WERI-Rb-1 (cell line): ENCODE data around the gene ARHGEF3.
"Not testable (repeated sequence)": the region's sequence is repeated elsewhere in the genome, so short reads cannot be mapped to it uniquely, and the experiment has no call there.

Experiments used
- DNase-seq: peaks from one replicate; pipeline ENCODE4 v3.0.0-alpha.2; 2020
- H3K27ac ChIP-seq: fragments of 250-450 bp; sonication (Bioruptor Pico); 2 replicates; pipeline ENCODE4 v1.5.1; 2020; ENCODE audit warnings: mild to moderate bottlenecking, moderate library complexity
- H3K27me3 ChIP-seq: fragments of 250-450 bp; sonication (Bioruptor Pico); 2 replicates; pipeline ENCODE4 v1.5.1; 2021; ENCODE audit warnings: mild to moderate bottlenecking, low read depth, moderate library complexity; ENCODE audit not compliant: insufficient read depth, severe bottlenecking
- H3K36me3 ChIP-seq: fragments of 250-450 bp; sonication (Bioruptor Pico); 2 replicates; pipeline ENCODE4 v1.5.1; 2020; ENCODE audit warnings: mild to moderate bottlenecking, moderate library complexity
- H3K4me3 ChIP-seq: 2 replicates; pipeline ENCODE4 v1.5.1; 2011; ENCODE audit warnings: low read depth, mild to moderate bottlenecking, control low read depth, low read length
- H3K9me3 ChIP-seq: fragments of 250-450 bp; sonication (Bioruptor Pico); 2 replicates; pipeline ENCODE4 v1.5.1; 2021; ENCODE audit warnings: mild to moderate bottlenecking, moderate library complexity; ENCODE audit not compliant: severe bottlenecking
- TF ChIP-seq, protein P1 (sequence below): IDR thresholded peaks from 2 replicates; pipeline ENCODE4 v1.5.1; 2011; ENCODE audit warnings: low read depth, mild to moderate bottlenecking, control low read depth, inconsistent platforms, low read length

The ARHGEF3 gene

DNA sequence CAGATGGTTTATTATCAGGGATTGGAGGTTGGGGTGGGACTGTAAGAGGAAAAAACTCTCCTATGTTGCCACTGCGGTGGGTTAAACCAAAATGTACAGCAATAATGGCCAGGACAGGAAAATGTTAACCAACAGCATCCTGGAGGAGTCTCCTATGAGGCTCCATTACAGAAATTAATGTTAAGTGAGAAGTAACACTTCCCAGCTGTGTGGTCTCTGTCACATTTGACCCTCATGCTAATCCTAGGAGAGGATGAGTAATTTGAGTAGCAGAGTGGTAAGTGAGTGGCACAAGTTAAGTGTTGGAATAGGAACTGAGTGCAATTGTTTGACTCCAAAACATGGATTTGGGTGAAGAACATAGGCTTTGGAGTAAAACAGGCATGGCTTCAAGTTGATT is 39.0 kb downstream of the ARHGEF3 start:
- no peaks in the 10 kb centered on the region for H3K27me3 ChIP-seq
- TF ChIP-seq, protein P1, sequence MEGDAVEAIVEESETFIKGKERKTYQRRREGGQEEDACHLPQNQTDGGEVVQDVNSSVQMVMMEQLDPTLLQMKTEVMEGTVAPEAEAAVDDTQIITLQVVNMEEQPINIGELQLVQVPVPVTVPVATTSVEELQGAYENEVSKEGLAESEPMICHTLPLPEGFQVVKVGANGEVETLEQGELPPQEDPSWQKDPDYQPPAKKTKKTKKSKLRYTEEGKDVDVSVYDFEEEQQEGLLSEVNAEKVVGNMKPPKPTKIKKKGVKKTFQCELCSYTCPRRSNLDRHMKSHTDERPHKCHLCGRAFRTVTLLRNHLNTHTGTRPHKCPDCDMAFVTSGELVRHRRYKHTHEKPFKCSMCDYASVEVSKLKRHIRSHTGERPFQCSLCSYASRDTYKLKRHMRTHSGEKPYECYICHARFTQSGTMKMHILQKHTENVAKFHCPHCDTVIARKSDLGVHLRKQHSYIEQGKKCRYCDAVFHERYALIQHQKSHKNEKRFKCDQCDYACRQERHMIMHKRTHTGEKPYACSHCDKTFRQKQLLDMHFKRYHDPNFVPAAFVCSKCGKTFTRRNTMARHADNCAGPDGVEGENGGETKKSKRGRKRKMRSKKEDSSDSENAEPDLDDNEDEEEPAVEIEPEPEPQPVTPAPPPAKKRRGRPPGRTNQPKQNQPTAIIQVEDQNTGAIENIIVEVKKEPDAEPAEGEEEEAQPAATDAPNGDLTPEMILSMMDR, result no peak
- no peak overlapping the region for H3K27ac ChIP-seq
- no peaks in the 10 kb centered on the region for H3K36me3 ChIP-seq
- H3K9me3 ChIP-seq, result no peaks in the 10 kb centered on the region
- DNase-seq, result no peak
- H3K4me3 ChIP-seq, result no peak overlapping the region

DNA sequence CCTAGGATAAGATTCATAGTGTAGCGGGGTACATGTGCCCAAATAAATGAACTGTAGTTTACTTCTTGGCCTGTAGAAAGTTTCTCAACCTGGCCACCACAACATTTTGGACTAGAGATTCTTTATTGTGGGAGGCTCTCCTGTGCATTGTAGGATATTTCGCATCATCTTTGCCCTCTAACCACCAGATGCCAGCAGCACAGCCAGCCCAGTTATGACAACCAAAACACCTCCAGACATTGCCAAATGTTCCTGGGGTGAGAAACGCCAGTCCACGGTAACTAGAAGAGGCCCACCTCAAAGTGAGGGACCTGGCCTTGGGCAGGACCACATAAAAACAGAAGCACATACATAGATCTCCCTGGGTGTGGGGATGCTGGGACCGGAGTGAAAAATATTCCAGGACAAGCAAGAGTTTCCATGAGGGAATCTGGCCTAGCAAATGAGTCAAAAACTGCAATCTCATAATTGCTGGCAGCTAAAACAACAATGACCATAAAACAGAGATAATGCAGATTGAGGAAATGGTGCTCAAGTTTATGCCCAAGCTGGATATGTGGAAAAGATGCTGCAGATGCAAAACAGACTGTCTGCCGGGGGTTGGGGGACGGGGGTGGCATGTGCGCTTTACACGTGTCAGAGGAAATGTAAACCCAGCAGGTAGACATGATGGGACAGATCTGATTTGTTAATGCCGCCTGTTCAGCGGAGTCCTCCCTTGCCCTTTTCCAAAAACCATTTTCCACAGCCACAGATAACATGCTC is 39.7 kb downstream of the ARHGEF3 start:
- DNase-seq, result no peak
- H3K36me3 ChIP-seq, result no peaks in the 10 kb centered on the region
- no peaks in the 10 kb centered on the region for H3K27me3 ChIP-seq
- no peak overlapping the region for H3K4me3 ChIP-seq
- TF ChIP-seq, protein P1, result no peak
- H3K9me3 ChIP-seq, result no peaks in the 10 kb centered on the region
- no peak overlapping the region for H3K27ac ChIP-seq

DNA sequence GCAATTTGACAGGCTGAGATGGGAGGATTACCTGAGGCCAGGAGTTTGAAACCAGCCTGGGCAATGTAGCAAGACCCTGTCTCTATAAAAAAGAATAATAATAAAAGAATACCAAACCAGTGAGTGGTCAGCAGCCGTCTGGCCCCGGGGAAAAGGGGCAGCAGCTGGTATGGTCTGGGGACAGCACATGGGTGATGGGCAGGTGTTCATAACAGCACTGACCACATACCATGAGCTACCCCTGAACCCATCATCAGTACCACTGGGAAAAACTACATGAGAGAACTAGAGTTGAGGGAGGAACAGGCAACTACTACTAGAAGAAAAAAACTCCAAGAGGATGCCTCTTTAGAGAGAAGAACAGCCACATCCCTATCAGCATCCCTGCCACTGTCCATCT is 40.7 kb downstream of the ARHGEF3 start:
- no peaks in the 10 kb centered on the region for H3K9me3 ChIP-seq
- no peaks in the 10 kb centered on the region for H3K36me3 ChIP-seq
- TF ChIP-seq, protein P1, result no peak
- H3K27ac ChIP-seq, result no peak overlapping the region
- no peak overlapping the region for H3K4me3 ChIP-seq
- no peaks in the 10 kb centered on the region for H3K27me3 ChIP-seq
- no peak for DNase-seq

DNA sequence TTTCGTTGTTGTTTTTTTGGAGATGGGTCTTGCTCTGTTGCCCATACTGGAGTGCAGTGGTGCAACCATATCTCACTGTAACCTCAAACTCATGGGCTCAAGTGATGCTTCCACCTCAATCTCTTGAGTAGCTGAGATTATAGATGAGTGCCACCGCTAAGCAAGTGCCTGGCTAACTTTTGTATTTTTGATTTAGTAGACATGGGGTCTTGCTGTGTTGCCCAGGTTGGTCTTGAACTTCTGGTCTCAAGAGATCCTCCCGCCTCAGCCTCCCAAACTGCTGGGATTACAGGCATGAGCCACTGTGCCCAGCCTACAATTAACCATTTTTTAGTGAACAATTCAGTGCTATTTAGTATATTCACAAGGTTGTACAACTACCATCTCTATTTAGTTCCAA is 42.2 kb downstream of the ARHGEF3 start:
- Histone ChIP-seq H3K9me3 (no peaks in the 10 kb centered on the region), H3K4me3 (no peak overlapping the region), H3K27me3 (no peaks in the 10 kb centered on the region), H3K27ac (no peak overlapping the region), H3K36me3 (no peaks in the 10 kb centered on the region)
- no peak for DNase-seq
- TF ChIP-seq, protein P1, result no peak

DNA sequence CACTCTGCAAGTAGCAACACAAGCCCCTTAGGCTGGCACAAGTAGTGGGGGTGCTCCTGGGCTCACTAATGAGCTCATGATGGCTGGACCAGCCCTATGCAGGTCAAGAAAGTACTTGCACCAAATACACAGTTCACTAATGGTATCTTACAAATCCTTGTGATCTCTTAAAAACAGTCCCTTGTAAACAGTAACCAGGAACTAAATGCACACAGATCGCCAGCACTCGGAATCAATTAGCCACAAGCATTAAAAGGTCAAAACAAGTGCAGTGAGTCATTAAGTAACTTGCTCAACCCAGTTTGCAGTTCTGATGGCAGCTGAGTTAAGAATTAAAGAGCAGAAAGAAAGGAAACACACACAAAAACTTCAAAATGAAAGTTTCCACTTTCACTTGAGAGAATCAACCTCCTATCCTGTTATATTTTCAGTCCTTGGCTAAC is 43.2 kb downstream of the ARHGEF3 start:
- Histone ChIP-seq H3K27me3 (no peaks in the 10 kb centered on the region), H3K27ac (no peak overlapping the region), H3K4me3 (no peak overlapping the region), H3K9me3 (no peaks in the 10 kb centered on the region), H3K36me3 (no peaks in the 10 kb centered on the region)
- no peak for DNase-seq
- TF ChIP-seq, protein P1, result no peak

DNA sequence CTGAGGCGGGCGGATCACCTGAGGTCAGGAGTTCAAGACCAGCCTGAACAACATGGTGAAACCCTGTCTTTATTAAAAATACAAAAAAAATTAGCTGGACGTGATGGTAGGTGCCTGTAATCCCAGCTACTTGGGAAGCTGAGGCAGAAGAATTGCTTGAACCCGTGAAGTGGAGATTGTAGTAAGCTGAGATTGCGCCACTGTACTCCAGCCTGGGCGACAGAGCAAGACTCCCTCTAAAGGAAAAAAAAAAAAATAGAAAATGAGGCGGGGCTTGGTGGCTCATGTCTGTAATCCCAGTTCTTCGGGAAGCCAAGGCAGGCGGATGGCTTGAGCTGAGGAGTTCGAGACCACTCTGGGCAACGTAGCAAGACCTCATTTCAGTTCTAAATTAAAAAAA is 43.7 kb downstream of the ARHGEF3 start:
- not testable (repeated sequence) for H3K36me3 ChIP-seq, H3K27ac ChIP-seq, H3K4me3 ChIP-seq, H3K27me3 ChIP-seq, H3K9me3 ChIP-seq, DNase-seq
